ENCODE data around the gene ADAT1.

The ADAT1 gene

DNA sequence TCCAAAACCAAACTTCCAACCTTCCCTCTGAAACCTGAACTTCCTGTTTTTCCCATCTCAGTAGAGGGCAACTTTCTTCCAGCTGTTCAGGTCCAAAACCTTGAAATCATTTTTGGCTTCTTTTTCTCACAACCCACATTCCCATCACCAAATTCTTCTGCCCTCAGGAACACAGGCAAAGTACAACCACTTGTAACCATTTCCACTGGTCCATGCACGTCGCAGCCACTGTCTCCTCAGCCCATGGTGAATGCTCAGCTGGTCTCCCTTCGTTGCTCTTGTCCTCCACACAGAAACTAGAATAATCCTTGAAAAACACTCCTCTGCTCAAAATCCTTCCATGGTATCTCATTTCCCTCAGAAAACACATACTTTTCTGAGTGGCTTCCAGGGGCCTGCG is 3.7 kb upstream of the ADAT1 start:
- no peak for DNase-seq (ENCODE audit: low read depth in 1 of 2, low spot score in 1 of 2)
- Histone ChIP-seq H3K27ac (replicated peaks) (no peak overlapping the region), H3K27me3 (ENCODE audit: insufficient read depth, poor library complexity, severe bottlenecking) (no peaks in the 10 kb centered on the region), H3K4me3 (replicated peaks; ENCODE audit: insufficient read depth, low read length) (no peak overlapping the region)
- TF ChIP-seq, protein P1, sequence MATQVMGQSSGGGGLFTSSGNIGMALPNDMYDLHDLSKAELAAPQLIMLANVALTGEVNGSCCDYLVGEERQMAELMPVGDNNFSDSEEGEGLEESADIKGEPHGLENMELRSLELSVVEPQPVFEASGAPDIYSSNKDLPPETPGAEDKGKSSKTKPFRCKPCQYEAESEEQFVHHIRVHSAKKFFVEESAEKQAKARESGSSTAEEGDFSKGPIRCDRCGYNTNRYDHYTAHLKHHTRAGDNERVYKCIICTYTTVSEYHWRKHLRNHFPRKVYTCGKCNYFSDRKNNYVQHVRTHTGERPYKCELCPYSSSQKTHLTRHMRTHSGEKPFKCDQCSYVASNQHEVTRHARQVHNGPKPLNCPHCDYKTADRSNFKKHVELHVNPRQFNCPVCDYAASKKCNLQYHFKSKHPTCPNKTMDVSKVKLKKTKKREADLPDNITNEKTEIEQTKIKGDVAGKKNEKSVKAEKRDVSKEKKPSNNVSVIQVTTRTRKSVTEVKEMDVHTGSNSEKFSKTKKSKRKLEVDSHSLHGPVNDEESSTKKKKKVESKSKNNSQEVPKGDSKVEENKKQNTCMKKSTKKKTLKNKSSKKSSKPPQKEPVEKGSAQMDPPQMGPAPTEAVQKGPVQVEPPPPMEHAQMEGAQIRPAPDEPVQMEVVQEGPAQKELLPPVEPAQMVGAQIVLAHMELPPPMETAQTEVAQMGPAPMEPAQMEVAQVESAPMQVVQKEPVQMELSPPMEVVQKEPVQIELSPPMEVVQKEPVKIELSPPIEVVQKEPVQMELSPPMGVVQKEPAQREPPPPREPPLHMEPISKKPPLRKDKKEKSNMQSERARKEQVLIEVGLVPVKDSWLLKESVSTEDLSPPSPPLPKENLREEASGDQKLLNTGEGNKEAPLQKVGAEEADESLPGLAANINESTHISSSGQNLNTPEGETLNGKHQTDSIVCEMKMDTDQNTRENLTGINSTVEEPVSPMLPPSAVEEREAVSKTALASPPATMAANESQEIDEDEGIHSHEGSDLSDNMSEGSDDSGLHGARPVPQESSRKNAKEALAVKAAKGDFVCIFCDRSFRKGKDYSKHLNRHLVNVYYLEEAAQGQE (IDR thresholded peaks at IDR 0.05; ENCODE audit: insufficient replicate concordance, low read depth), result no peak
- TF ChIP-seq GABPA (IDR thresholded peaks at IDR 0.05; ENCODE audit: low read depth) (no peak), POLR2AphosphoS5 (IDR thresholded peaks at IDR 0.05; ENCODE audit: low read depth) (no peak), SPI1 (IDR thresholded peaks at IDR 0.05; ENCODE audit: borderline replicate concordance, low read depth) (no peak)
- TF ChIP-seq, protein P2, sequence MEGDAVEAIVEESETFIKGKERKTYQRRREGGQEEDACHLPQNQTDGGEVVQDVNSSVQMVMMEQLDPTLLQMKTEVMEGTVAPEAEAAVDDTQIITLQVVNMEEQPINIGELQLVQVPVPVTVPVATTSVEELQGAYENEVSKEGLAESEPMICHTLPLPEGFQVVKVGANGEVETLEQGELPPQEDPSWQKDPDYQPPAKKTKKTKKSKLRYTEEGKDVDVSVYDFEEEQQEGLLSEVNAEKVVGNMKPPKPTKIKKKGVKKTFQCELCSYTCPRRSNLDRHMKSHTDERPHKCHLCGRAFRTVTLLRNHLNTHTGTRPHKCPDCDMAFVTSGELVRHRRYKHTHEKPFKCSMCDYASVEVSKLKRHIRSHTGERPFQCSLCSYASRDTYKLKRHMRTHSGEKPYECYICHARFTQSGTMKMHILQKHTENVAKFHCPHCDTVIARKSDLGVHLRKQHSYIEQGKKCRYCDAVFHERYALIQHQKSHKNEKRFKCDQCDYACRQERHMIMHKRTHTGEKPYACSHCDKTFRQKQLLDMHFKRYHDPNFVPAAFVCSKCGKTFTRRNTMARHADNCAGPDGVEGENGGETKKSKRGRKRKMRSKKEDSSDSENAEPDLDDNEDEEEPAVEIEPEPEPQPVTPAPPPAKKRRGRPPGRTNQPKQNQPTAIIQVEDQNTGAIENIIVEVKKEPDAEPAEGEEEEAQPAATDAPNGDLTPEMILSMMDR (IDR thresholded peaks at IDR 0.05; ENCODE audit: insufficient read depth, low read length), result no peak

DNA sequence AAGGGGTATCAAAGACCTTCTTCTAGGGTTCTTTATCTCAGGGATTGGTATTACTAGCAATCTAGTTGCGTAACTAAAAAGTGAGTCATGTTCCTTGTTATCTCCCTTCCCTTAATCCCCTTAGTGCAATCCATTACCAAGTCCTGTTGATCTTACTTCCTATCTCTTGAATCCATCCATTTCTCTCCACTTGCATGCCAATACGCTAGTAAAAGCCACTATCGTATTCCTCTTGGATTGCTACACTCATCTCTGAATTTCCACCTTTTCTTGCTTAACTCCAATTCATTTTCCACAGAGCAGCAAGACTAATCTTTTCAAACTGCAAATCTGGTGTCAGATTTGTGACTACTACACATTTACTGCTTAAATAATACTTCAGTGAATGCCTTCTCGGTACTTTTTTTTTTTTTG is 1.8 kb upstream of the ADAT1 start:
- no peak for DNase-seq (ENCODE audit: low read depth in 1 of 2, low spot score in 1 of 2)
- Histone ChIP-seq H3K27ac (replicated peaks) (no peak overlapping the region), H3K27me3 (ENCODE audit: insufficient read depth, poor library complexity, severe bottlenecking) (no peaks in the 10 kb centered on the region), H3K4me3 (replicated peaks; ENCODE audit: insufficient read depth, low read length) (no peak overlapping the region)
- TF ChIP-seq POLR2AphosphoS5 (IDR thresholded peaks at IDR 0.05; ENCODE audit: low read depth) (no peak), SPI1 (IDR thresholded peaks at IDR 0.05; ENCODE audit: borderline replicate concordance, low read depth) (no peak)

DNA sequence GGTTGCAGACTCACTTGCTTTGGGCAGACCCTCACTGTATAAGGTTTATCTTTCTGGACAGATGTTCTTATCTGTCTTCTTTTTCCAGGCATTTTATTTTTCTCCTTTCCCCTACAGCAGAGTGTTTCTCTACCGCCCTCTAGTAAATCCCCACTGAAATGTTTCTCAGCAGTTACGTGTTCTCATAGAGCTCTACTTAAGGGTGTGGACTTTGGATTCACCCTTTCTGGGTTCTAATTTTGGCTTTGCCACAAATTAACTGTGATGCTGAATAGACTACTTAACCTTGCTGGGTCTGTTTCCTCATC is 2.0 kb downstream of the ADAT1 start:
- no peak overlapping the region for H3K27ac ChIP-seq (replicated peaks)
- no peaks in the 10 kb centered on the region for H3K27me3 ChIP-seq (ENCODE audit: insufficient read depth, poor library complexity, severe bottlenecking)
- DNase-seq (ENCODE audit: low read depth in 1 of 2, low spot score in 1 of 2), result peak in 1 of 2 experiments; percentile 22
- TF ChIP-seq, protein P1 (IDR thresholded peaks at IDR 0.05; ENCODE audit: insufficient replicate concordance, low read depth), result no peak
- TF ChIP-seq POLR2AphosphoS5 (IDR thresholded peaks at IDR 0.05; ENCODE audit: low read depth), result no peak
- TF ChIP-seq, protein P2 (IDR thresholded peaks at IDR 0.05; ENCODE audit: insufficient read depth, low read length), result peak; percentile 6
- H3K4me3 ChIP-seq (replicated peaks; ENCODE audit: insufficient read depth, low read length), result no peak overlapping the region

DNA sequence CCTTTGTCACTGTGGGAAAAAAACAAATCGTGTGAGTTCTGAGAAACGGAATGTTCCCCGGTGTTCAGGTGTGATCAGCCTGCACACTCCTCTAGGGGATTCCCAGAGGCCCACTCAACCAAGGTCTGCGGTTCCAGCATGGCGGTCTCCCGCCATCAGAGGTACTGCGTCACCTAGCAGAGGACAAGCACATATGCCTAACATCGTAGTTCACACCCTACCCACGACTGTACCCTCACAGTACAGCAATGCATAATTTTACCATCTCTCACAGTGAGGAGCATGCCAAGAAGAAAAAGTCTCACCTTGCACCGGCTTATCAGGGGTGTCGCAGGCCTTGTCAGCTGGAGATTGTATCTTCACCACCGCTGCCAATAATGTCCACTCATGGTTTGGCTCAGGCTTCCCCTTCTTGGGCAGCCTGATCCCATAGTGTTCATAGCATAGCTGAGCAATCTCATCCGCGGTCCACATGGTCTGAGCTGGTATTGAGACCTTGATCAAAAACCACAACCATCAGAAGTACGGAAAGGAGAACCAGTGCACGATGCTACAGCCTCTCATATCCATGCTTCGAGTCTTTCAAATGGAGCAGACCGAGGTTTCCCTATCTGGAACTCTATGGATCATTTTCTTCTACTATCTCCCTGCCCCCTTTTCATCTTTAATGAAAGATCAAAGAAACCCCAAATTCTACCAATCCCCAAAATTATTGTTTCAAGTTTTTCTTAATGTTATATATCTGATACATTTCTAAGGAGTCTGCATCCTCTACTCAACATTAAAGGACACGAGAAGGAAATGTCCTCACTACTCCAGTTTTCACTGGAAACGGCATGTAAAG is 2.5 kb downstream of the ADAT1 start:
- Histone ChIP-seq H3K27me3 (ENCODE audit: insufficient read depth, poor library complexity, severe bottlenecking) (no peaks in the 10 kb centered on the region), H3K27ac (replicated peaks) (no peak overlapping the region), H3K4me3 (replicated peaks; ENCODE audit: insufficient read depth, low read length) (no peak overlapping the region)
- no peak for DNase-seq (ENCODE audit: low read depth in 1 of 2, low spot score in 1 of 2)
- TF ChIP-seq, protein P1 (IDR thresholded peaks at IDR 0.05; ENCODE audit: insufficient replicate concordance, low read depth), result no peak
- TF ChIP-seq SPI1 (IDR thresholded peaks at IDR 0.05; ENCODE audit: borderline replicate concordance, low read depth), result no peak
